ENCODE data around the gene FTL.

The FTL gene

DNA sequence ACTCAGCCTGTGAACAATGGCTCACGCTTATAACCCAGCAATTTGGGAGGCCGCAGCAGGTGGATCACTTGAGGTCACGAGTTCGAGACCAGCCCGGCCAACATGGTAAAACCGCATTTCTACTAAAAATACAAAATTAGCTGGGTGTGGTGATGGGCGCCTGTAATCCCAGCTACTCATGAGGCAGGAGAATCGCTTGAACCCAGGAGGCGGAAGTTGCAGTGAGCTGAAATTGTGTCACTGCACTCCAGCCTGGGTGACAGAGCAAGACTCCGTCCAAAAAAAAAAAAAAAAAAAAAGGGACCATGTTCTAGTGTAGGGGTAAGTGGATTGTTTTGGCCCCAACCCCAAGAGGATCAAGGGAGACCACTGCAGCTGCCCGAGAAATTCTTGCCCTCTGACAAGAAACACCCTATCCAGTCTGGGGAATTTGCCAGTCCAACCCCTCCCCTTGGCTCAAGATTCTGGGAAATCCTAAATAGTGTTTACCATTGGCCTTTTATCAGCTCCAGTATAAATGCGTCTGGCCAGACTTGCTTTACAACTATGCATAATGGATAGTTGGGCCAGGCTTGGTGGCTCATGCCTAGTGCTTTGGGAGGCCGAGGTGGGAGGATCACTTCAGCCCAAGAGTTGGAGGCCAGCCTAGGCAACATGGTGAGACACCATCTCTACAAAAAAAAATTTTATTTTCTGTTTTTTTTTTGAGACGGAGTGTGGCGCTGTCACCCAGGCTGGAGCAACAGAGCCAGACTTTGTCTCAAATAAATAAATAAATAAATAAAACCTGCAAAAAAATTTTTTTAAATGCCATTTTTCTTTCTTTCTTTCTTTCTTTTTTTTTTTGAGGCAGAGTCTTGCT lies 36.7 kb upstream of the FTL start:
- no peak overlapping the region for H3K23ac ChIP-seq (ENCODE audit: low read depth, low read length, poor library complexity)
- no peak overlapping the region for H3K18ac ChIP-seq (ENCODE audit: low read length)
- no peak overlapping the region for H3K9ac ChIP-seq (ENCODE audit: low read depth, low read length, poor library complexity)
- no peak overlapping the region for H2BK12ac ChIP-seq (ENCODE audit: low read length)
- H2BK120ac ChIP-seq (ENCODE audit: low read depth, low read length): no peak overlapping the region
- H4K91ac ChIP-seq (ENCODE audit: low read depth, low read length, poor library complexity): no peak overlapping the region
- peaks cover 0 to 2% of the 10 kb centered on the region in 2 donors for H3K36me3 ChIP-seq (replicated peaks in 1 of 2; ENCODE audit: control insufficient read depth in 2 of 2, insufficient read depth in 2 of 2, low read length in 2 of 2)
- H2BK15ac ChIP-seq (ENCODE audit: low read length): no peak overlapping the region
- peaks cover 3% of the 10 kb centered on the region for H3K79me1 ChIP-seq (ENCODE audit: low read depth, low read length)
- H3K4me3 ChIP-seq (ENCODE audit: low read length in 2 of 2): no peak overlapping the region
- no peak for DNase-seq (ENCODE audit: low spot score)
- H3K4me1 ChIP-seq (ENCODE audit: control insufficient read depth in 2 of 2, insufficient read depth in 1 of 2, low read depth in 1 of 2, low read length in 2 of 2): peaks cover 4 to 6% of the 10 kb centered on the region in 2 donors
- no peak overlapping the region for H3K14ac ChIP-seq (ENCODE audit: low read length)
- H2AK5ac ChIP-seq (ENCODE audit: low read depth, low read length): no peak overlapping the region
- H3K4ac ChIP-seq (ENCODE audit: low read length): no peak overlapping the region
- H4K8ac ChIP-seq (ENCODE audit: low read depth, low read length): no peak overlapping the region
- peaks cover 0 to 13% (median 10%) of the 10 kb centered on the region in 3 experiments for H3K27me3 ChIP-seq (ENCODE audit: control insufficient read depth in 3 of 3, insufficient read depth in 3 of 3, low read depth in 1 of 3, low read length in 3 of 3)
- no peak overlapping the region for H2BK5ac ChIP-seq (ENCODE audit: low read length)
- H3K27ac ChIP-seq (replicated peaks; ENCODE audit: low read length): no peak overlapping the region
- WGBS, 2 donors (ENCODE audit: extremely low coverage in 2 of 2, insufficient read length in 2 of 2, insufficient replicate concordance in 1 of 2): no CpG with 5 or more reads among the region's 15 CpGs
- no peak overlapping the region for H2AFZ ChIP-seq (ENCODE audit: low read length)
- no peaks in the 10 kb centered on the region for H3K9me3 ChIP-seq (replicated peaks in 1 of 2; ENCODE audit: control insufficient read depth in 2 of 2, insufficient read depth in 1 of 2, low read depth in 1 of 2, low read length in 2 of 2)
- no peak overlapping the region for H3K4me2 ChIP-seq (ENCODE audit: insufficient read depth, low read length, poor library complexity, severe bottlenecking)

DNA sequence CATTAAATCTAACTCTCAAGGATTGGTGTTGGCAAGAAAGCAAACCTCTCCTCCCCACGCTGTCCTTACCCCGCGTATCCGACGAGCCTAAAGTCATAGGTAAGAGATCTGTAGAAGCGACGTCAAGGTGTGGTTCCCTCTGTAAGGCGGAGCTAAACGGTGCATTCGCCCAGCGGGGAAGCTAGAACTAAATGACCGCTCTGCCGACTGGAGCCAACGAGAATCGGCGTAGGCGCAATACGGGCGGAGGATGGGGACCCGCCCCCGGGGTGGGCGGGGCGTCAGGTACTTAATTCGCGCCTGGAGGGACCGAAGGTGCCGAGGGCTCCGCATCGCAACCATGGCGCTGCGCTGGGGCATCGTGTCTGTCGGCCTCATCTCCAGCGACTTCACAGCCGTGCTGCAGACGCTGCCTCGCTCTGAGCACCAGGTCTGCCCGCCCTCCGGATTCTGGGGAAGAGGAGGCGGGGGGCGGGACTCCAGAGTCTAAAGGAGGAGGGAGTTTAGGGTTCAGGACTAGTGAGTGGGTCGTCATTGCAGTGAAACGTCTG lies 31.7 kb upstream of the FTL start, which contains the start of gene DHDH:
DHDH (plus strand) TSS at position 318 of the 551 bp plus-strand sequence; CDS start at position 341, 23 bp downstream.
- no peak within 1 kb of the TSS for H3K14ac ChIP-seq (ENCODE audit: low read length)
- H3K4me1 ChIP-seq (ENCODE audit: control insufficient read depth in 2 of 2, insufficient read depth in 1 of 2, low read depth in 1 of 2, low read length in 2 of 2): peaks cover 6 to 11% of the 10 kb centered on the region in 2 donors
- H3K27me3 ChIP-seq (ENCODE audit: control insufficient read depth in 3 of 3, insufficient read depth in 3 of 3, low read depth in 1 of 3, low read length in 3 of 3): peaks cover 0 to 13% (median 10%) of the 10 kb centered on the region in 3 experiments
- peak within 1 kb of the TSS; percentile 85 for H3K4me2 ChIP-seq (ENCODE audit: insufficient read depth, low read length, poor library complexity, severe bottlenecking)
- H3K9me3 ChIP-seq (replicated peaks in 1 of 2; ENCODE audit: control insufficient read depth in 2 of 2, insufficient read depth in 1 of 2, low read depth in 1 of 2, low read length in 2 of 2): no peaks in the 10 kb centered on the region
- WGBS, 2 donors (ENCODE audit: extremely low coverage in 2 of 2, insufficient read length in 2 of 2, insufficient replicate concordance in 1 of 2): no CpG with 5 or more reads among the region's 43 CpGs
- no peaks in the 10 kb centered on the region for H3K36me3 ChIP-seq (replicated peaks in 1 of 2; ENCODE audit: control insufficient read depth in 2 of 2, insufficient read depth in 2 of 2, low read length in 2 of 2)
- H3K4me3 ChIP-seq (ENCODE audit: low read length in 2 of 2): peak within 1 kb of the TSS; percentile 46 to 77
- no peak within 1 kb of the TSS for H2BK15ac ChIP-seq (ENCODE audit: low read length)
- DNase-seq (ENCODE audit: low spot score): peak; percentile 80
- H3K79me1 ChIP-seq (ENCODE audit: low read depth, low read length): no peaks in the 10 kb centered on the region
- H3K27ac ChIP-seq (replicated peaks; ENCODE audit: low read length): no peak within 1 kb of the TSS
- H2BK120ac ChIP-seq (ENCODE audit: low read depth, low read length): no peak within 1 kb of the TSS
- H3K23ac ChIP-seq (ENCODE audit: low read depth, low read length, poor library complexity): no peak within 1 kb of the TSS
- no peak within 1 kb of the TSS for H3K4ac ChIP-seq (ENCODE audit: low read length)
- H4K91ac ChIP-seq (ENCODE audit: low read depth, low read length, poor library complexity): no peak within 1 kb of the TSS
- H2BK5ac ChIP-seq (ENCODE audit: low read length): no peak within 1 kb of the TSS
- no peak within 1 kb of the TSS for H2AK5ac ChIP-seq (ENCODE audit: low read depth, low read length)
- H4K8ac ChIP-seq (ENCODE audit: low read depth, low read length): no peak within 1 kb of the TSS
- H2BK12ac ChIP-seq (ENCODE audit: low read length): no peak within 1 kb of the TSS
- H3K9ac ChIP-seq (ENCODE audit: low read depth, low read length, poor library complexity): peak within 1 kb of the TSS; percentile 79
- H3K18ac ChIP-seq (ENCODE audit: low read length): peak within 1 kb of the TSS; percentile 66
- peak within 1 kb of the TSS; percentile 93 for H2AFZ ChIP-seq (ENCODE audit: low read length)

DNA sequence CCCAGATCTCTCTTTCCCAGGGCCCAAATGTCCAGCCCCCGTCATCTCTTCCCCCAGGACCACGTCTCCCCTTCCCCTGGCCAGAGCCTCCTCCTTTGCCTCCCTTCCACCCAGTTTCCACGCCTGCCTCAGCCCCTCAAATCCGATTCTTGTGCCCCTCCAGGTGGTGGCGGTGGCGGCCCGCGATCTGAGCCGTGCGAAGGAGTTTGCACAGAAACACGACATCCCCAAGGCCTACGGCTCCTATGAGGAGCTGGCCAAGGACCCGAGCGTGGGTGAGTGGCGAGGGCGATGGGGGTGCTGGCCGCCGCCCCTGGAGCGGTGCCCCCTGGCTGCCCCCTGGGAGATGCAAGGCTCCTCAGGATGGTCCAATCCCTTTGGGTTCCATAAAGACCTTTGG lies 30.3 kb upstream of the FTL start:
- Histone ChIP-seq H2BK12ac (ENCODE audit: low read length) (no peak overlapping the region), H3K9ac (ENCODE audit: low read depth, low read length, poor library complexity) (no peak overlapping the region), H3K27ac (replicated peaks; ENCODE audit: low read length) (no peak overlapping the region), H2AFZ (ENCODE audit: low read length) (peak overlapping the region; percentile 93), H3K4me3 (ENCODE audit: low read length in 2 of 2) (no peak overlapping the region), H3K36me3 (replicated peaks in 1 of 2; ENCODE audit: control insufficient read depth in 2 of 2, insufficient read depth in 2 of 2, low read length in 2 of 2) (no peaks in the 10 kb centered on the region), H2BK15ac (ENCODE audit: low read length) (no peak overlapping the region), H3K18ac (ENCODE audit: low read length) (no peak overlapping the region), H2BK120ac (ENCODE audit: low read depth, low read length) (no peak overlapping the region), H4K8ac (ENCODE audit: low read depth, low read length) (no peak overlapping the region), H3K23ac (ENCODE audit: low read depth, low read length, poor library complexity) (no peak overlapping the region), H3K4me2 (ENCODE audit: insufficient read depth, low read length, poor library complexity, severe bottlenecking) (no peak overlapping the region), H3K14ac (ENCODE audit: low read length) (no peak overlapping the region), H2AK5ac (ENCODE audit: low read depth, low read length) (no peak overlapping the region), H2BK5ac (ENCODE audit: low read length) (no peak overlapping the region), H3K79me1 (ENCODE audit: low read depth, low read length) (no peaks in the 10 kb centered on the region), H3K4me1 (ENCODE audit: control insufficient read depth in 2 of 2, insufficient read depth in 1 of 2, low read depth in 1 of 2, low read length in 2 of 2) (peaks cover 6 to 11% of the 10 kb centered on the region in 2 donors), H4K91ac (ENCODE audit: low read depth, low read length, poor library complexity) (no peak overlapping the region), H3K27me3 (ENCODE audit: control insufficient read depth in 3 of 3, insufficient read depth in 3 of 3, low read depth in 1 of 3, low read length in 3 of 3) (peaks cover 0 to 13% (median 10%) of the 10 kb centered on the region in 3 experiments), H3K4ac (ENCODE audit: low read length) (no peak overlapping the region), H3K9me3 (replicated peaks in 1 of 2; ENCODE audit: control insufficient read depth in 2 of 2, insufficient read depth in 1 of 2, low read depth in 1 of 2, low read length in 2 of 2) (no peaks in the 10 kb centered on the region)
- no CpG with 5 or more reads among the region's 19 CpGs for WGBS, 2 donors (ENCODE audit: extremely low coverage in 2 of 2, insufficient read length in 2 of 2, insufficient replicate concordance in 1 of 2)
- DNase-seq (ENCODE audit: low spot score): no peak

DNA sequence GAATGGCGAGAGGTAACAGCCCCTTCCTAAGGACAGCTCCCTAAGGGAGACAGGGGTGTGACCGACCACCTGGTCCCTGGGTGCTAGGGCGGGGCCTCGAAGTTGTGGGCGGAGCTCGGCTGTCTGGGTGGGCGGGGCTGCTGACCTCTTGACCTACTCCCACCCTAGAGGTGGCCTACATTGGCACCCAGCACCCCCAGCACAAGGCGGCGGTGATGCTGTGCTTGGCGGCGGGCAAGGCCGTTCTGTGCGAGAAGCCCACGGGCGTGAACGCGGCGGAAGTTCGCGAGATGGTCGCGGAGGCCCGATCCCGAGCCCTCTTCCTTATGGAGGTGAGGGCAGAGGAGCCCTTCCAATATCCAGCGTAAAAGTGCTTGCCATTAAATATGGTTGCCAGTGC lies 29.2 kb upstream of the FTL start:
- peaks cover 6 to 11% of the 10 kb centered on the region in 2 donors for H3K4me1 ChIP-seq (ENCODE audit: control insufficient read depth in 2 of 2, insufficient read depth in 1 of 2, low read depth in 1 of 2, low read length in 2 of 2)
- H3K23ac ChIP-seq (ENCODE audit: low read depth, low read length, poor library complexity): peak overlapping the region; percentile 73
- peak overlapping the region; percentile 92 for H2AK5ac ChIP-seq (ENCODE audit: low read depth, low read length)
- peaks cover 0 to 13% (median 10%) of the 10 kb centered on the region in 3 experiments for H3K27me3 ChIP-seq (ENCODE audit: control insufficient read depth in 3 of 3, insufficient read depth in 3 of 3, low read depth in 1 of 3, low read length in 3 of 3)
- no peak overlapping the region for H2BK5ac ChIP-seq (ENCODE audit: low read length)
- H4K8ac ChIP-seq (ENCODE audit: low read depth, low read length): no peak overlapping the region
- peak overlapping the region; percentile 38 for H3K14ac ChIP-seq (ENCODE audit: low read length)
- no peaks in the 10 kb centered on the region for H3K36me3 ChIP-seq (replicated peaks in 1 of 2; ENCODE audit: control insufficient read depth in 2 of 2, insufficient read depth in 2 of 2, low read length in 2 of 2)
- no peak overlapping the region for H3K27ac ChIP-seq (replicated peaks; ENCODE audit: low read length)
- no CpG with 5 or more reads among the region's 25 CpGs for WGBS, 2 donors (ENCODE audit: extremely low coverage in 2 of 2, insufficient read length in 2 of 2, insufficient replicate concordance in 1 of 2)
- no peak overlapping the region for H3K4me3 ChIP-seq (ENCODE audit: low read length in 2 of 2)
- no peak overlapping the region for H2BK120ac ChIP-seq (ENCODE audit: low read depth, low read length)
- H3K79me1 ChIP-seq (ENCODE audit: low read depth, low read length): no peaks in the 10 kb centered on the region
- no peak overlapping the region for H2BK12ac ChIP-seq (ENCODE audit: low read length)
- no peak overlapping the region for H3K18ac ChIP-seq (ENCODE audit: low read length)
- H3K9ac ChIP-seq (ENCODE audit: low read depth, low read length, poor library complexity): peak overlapping the region; percentile 44
- H4K91ac ChIP-seq (ENCODE audit: low read depth, low read length, poor library complexity): no peak overlapping the region
- no peak overlapping the region for H3K4ac ChIP-seq (ENCODE audit: low read length)
- DNase-seq (ENCODE audit: low spot score): no peak
- no peak overlapping the region for H3K4me2 ChIP-seq (ENCODE audit: insufficient read depth, low read length, poor library complexity, severe bottlenecking)
- H3K9me3 ChIP-seq (replicated peaks in 1 of 2; ENCODE audit: control insufficient read depth in 2 of 2, insufficient read depth in 1 of 2, low read depth in 1 of 2, low read length in 2 of 2): no peaks in the 10 kb centered on the region
- no peak overlapping the region for H2BK15ac ChIP-seq (ENCODE audit: low read length)
- H2AFZ ChIP-seq (ENCODE audit: low read length): no peak overlapping the region

Measured in neuronal stem cell (in vitro differentiated cells).